ENCODE measurements around the gene PIGBOS1.

The PIGBOS1 gene

GRCh38 chr15:55276324-55276723 lies 42.6 kb downstream of the PIGBOS1 start:
- Histone ChIP-seq H3K9ac (ENCODE audit: low read length) (no peak overlapping the region), H3K9me2 (ENCODE audit: low read depth, low read length) (no peaks in the 10 kb centered on the region), H2AFZ (ENCODE audit: low read length) (no peak overlapping the region), H3K27ac (ENCODE audit: low read depth, low read length, poor library complexity, severe bottlenecking) (no peak overlapping the region), H3K4me1 (ENCODE audit: insufficient read depth, low read length, severe bottlenecking) (peaks cover 31% of the 10 kb centered on the region), H3K79me2 (ENCODE audit: insufficient read depth, low read length) (peaks cover 14% of the 10 kb centered on the region; the same call in 1 of the 2 replicates), H3K4me3 (ENCODE audit: low read depth, low read length, poor library complexity, severe bottlenecking) (no peak overlapping the region), H3K36me3 (ENCODE audit: insufficient read depth, low read length) (no peaks in the 10 kb centered on the region), H3F3A (ENCODE audit: insufficient read depth, low read length) (no peaks in the 10 kb centered on the region), H3K9me3 (ENCODE audit: low read length) (0 out of 2 replicates have a peak, but pooled peaks cover 3% of the 10 kb centered on the region), H3K27me3 (ENCODE audit: insufficient read depth, low read length) (no peaks in the 10 kb centered on the region), H4K20me1 (ENCODE audit: insufficient read depth, low read length) (no peaks in the 10 kb centered on the region), H3K4me2 (ENCODE audit: low read length) (no peak overlapping the region)
- TF ChIP-seq EZH2 (IDR thresholded peaks at IDR 0.05; ENCODE audit: borderline replicate concordance, low read length), result no peak
- TF ChIP-seq CTCF (IDR thresholded peaks at IDR 0.05; ENCODE audit: low read length), result no peak

GRCh38 chr15:55270291-55270690 lies 48.6 kb downstream of the PIGBOS1 start:
- Histone ChIP-seq H3K9me2 (ENCODE audit: low read depth, low read length) (no peaks in the 10 kb centered on the region), H3K27ac (ENCODE audit: low read depth, low read length, poor library complexity, severe bottlenecking) (no peak overlapping the region), H3K9ac (ENCODE audit: low read length) (no peak overlapping the region), H3K4me1 (ENCODE audit: insufficient read depth, low read length, severe bottlenecking) (peaks cover 22% of the 10 kb centered on the region), H4K20me1 (ENCODE audit: insufficient read depth, low read length) (no peaks in the 10 kb centered on the region), H3K36me3 (ENCODE audit: insufficient read depth, low read length) (no peaks in the 10 kb centered on the region), H2AFZ (ENCODE audit: low read length) (no peak overlapping the region), H3K4me3 (ENCODE audit: low read depth, low read length, poor library complexity, severe bottlenecking) (no peak overlapping the region), H3K4me2 (ENCODE audit: low read length) (no peak overlapping the region), H3K79me2 (ENCODE audit: insufficient read depth, low read length) (peaks cover 5% of the 10 kb centered on the region; the same call in 1 of the 2 replicates), H3K9me3 (ENCODE audit: low read length) (0 out of 2 replicates have a peak, but pooled peaks cover 3% of the 10 kb centered on the region), H3K27me3 (ENCODE audit: insufficient read depth, low read length) (no peaks in the 10 kb centered on the region), H3F3A (ENCODE audit: insufficient read depth, low read length) (no peaks in the 10 kb centered on the region)
- TF ChIP-seq CTCF (IDR thresholded peaks at IDR 0.05; ENCODE audit: low read length), result no peak
- TF ChIP-seq EZH2 (IDR thresholded peaks at IDR 0.05; ENCODE audit: borderline replicate concordance, low read length), result no peak

DNA sequence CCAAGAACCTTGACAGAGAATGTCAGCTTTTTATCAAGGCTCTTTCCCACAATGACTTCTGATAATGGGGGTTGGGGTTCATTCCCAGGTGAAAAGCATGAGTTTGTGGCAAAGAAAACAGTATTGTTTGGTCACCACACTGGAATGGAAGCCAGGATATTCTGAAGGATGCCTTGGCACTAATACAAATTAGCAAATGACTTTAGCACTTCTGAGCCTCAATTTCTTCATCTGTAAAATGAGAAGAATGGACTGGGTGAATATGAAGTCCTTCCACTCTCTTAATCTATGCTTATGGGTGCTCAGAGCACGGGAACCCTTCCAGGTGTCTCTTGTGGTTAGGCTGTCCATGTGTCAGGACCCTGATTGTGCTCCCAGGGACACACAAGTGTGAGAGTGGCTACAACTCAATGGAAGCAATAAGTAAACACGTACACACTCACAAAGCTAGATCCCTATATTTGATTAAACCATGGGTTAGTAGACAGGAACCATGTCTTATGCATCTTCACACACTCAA lies 50.7 kb downstream of the PIGBOS1 start:
- peak overlapping the region; percentile 66 for H3K9ac ChIP-seq (ENCODE audit: low read length)
- no peak overlapping the region for H2AFZ ChIP-seq (ENCODE audit: low read length)
- H4K20me1 ChIP-seq (ENCODE audit: insufficient read depth, low read length), result no peaks in the 10 kb centered on the region
- H3K27me3 ChIP-seq (ENCODE audit: insufficient read depth, low read length), result no peaks in the 10 kb centered on the region
- H3K27ac ChIP-seq (ENCODE audit: low read depth, low read length, poor library complexity, severe bottlenecking), result peak overlapping the region; percentile 72
- H3K36me3 ChIP-seq (ENCODE audit: insufficient read depth, low read length), result no peaks in the 10 kb centered on the region
- no peak for TF ChIP-seq CTCF (IDR thresholded peaks at IDR 0.05; ENCODE audit: low read length)
- TF ChIP-seq EZH2 (IDR thresholded peaks at IDR 0.05; ENCODE audit: borderline replicate concordance, low read length), result no peak
- H3K9me3 ChIP-seq (ENCODE audit: low read length), result no peaks in the 10 kb centered on the region
- no peak overlapping the region for H3K4me3 ChIP-seq (ENCODE audit: low read depth, low read length, poor library complexity, severe bottlenecking)
- H3K79me2 ChIP-seq (ENCODE audit: insufficient read depth, low read length), result 0 out of 2 replicates have a peak, but pooled peaks cover 4% of the 10 kb centered on the region
- no peaks in the 10 kb centered on the region for H3F3A ChIP-seq (ENCODE audit: insufficient read depth, low read length)
- H3K4me2 ChIP-seq (ENCODE audit: low read length), result peak overlapping the region; percentile 84
- H3K9me2 ChIP-seq (ENCODE audit: low read depth, low read length), result no peaks in the 10 kb centered on the region
- H3K4me1 ChIP-seq (ENCODE audit: insufficient read depth, low read length, severe bottlenecking), result peaks cover 22% of the 10 kb centered on the region
